SK-N-SH (cell line): ENCODE results near the gene TYMS.

Experiments
- CTCF ChIP-seq: fragments of 200-600 bp; sonication (generic); IDR thresholded peaks from 2 replicates; pipeline ENCODE4 v1.6.1; 2017; ENCODE audit warnings: antibody characterized with exemption, mild to moderate bottlenecking, moderate library complexity
- GABPA ChIP-seq: IDR thresholded peaks from 2 replicates; pipeline ENCODE4 v1.4.0; 2012; ENCODE audit warnings: low read depth, mild to moderate bottlenecking
- MXI1 ChIP-seq: IDR thresholded peaks from 2 replicates; pipeline ENCODE4 v1.6.1; 2012; ENCODE audit warnings: mild to moderate bottlenecking, low read depth, low read length, improper control_type of control experiment
- NRF1 ChIP-seq: IDR thresholded peaks from 2 replicates; pipeline ENCODE4 v1.6.1; 2012; ENCODE audit warnings: low read depth, mild to moderate bottlenecking, low read length
- POLR2AphosphoS5 ChIP-seq: IDR thresholded peaks from 2 replicates; pipeline ENCODE4 v1.6.1; 2012; ENCODE audit warnings: low read depth, low read length
- RCOR1 ChIP-seq: fragments of 150-350 bp; IDR thresholded peaks from 2 replicates; pipeline ENCODE4 v1.6.1; 2017; ENCODE audit warnings: antibody characterized with exemption, low read length
- TAF1 ChIP-seq: IDR thresholded peaks from 2 replicates; pipeline ENCODE4 v1.6.1; 2012; ENCODE audit warnings: low read depth, mild to moderate bottlenecking, low read length, moderate library complexity, borderline replicate concordance

DNA sequence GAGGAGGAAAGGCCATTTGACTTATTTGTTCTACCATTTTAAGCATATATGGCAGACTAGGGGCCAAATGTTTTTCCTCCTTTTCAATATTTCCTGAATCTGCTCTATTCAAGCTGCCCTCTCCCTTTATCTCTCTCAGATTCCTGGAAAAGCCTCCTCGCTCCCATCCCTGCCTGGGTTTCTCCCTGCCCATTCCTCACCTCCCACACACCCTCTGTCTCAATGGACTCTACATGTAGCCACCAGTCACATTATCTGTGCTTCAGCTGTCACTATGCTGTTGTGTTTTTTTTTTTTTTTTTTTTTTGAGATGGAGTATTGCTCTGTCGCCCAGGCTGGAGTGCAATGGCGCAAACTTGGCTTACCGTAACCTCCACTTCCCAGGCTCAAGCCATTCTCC is 22.9 kb downstream of the TYMS start:
- TF ChIP-seq TAF1, result no peak
- no peak for TF ChIP-seq CTCF
- no peak for TF ChIP-seq RCOR1
- no peak for TF ChIP-seq MXI1
- TF ChIP-seq POLR2AphosphoS5, result no peak
- no peak for TF ChIP-seq NRF1
- TF ChIP-seq GABPA, result no peak
